Mesendoderm (in vitro differentiated cells): Measurements from ENCODE around the gene SLC5A6.

Source experiments
- DNase-seq: peaks from one replicate; pipeline ENCODE4 v3.0.0; 2013
- H2AK5ac ChIP-seq: 2 replicates; pipeline ENCODE4 v1.6.1; 2013; ENCODE audit warnings: low read length, inconsistent platforms
- H2BK120ac ChIP-seq: 2 replicates; pipeline ENCODE4 v1.6.1; 2013; ENCODE audit warnings: low read depth, mild to moderate bottlenecking, low read length, moderate library complexity, mixed read lengths
- H2BK15ac ChIP-seq: replicated peaks from 2 replicates; pipeline ENCODE4 v1.6.1; 2013; ENCODE audit warnings: low read depth, mild to moderate bottlenecking, moderate library complexity
- H2BK5ac ChIP-seq: 2 replicates; pipeline ENCODE4 v1.6.1; 2013; ENCODE audit warnings: low read length, inconsistent platforms
- H3K18ac ChIP-seq: 2 replicates; pipeline ENCODE4 v1.6.1; 2013; ENCODE audit warnings: mild to moderate bottlenecking, low read length, mixed read lengths
- H3K23ac ChIP-seq: one replicate; pipeline ENCODE4 v1.6.1; 2013; ENCODE audit warnings: low read length
- H3K27ac ChIP-seq: 2 replicates; pipeline ENCODE4 v1.5.1; 2013; ENCODE audit warnings: low read depth, mild to moderate bottlenecking, inconsistent platforms, low read length, moderate library complexity
- H3K27me3 ChIP-seq: 2 replicates; pipeline ENCODE4 v1.6.1; 2013; ENCODE audit warnings: low read length, control low read depth, mild to moderate bottlenecking, inconsistent platforms; ENCODE audit not compliant: insufficient read depth, poor library complexity
- H3K36me3 ChIP-seq: 2 replicates; pipeline ENCODE4 v1.6.1; 2013; ENCODE audit warnings: low read length, inconsistent platforms; ENCODE audit not compliant: control insufficient read depth, insufficient read depth
- H3K4ac ChIP-seq: one replicate; pipeline ENCODE4 v1.6.1; 2013; ENCODE audit warnings: low read depth, mild to moderate bottlenecking, low read length, moderate library complexity
- H3K4me1 ChIP-seq: 2 replicates; pipeline ENCODE4 v1.6.1; 2013; ENCODE audit warnings: low read depth, low read length, inconsistent platforms; ENCODE audit not compliant: control insufficient read depth
- H3K4me2 ChIP-seq: 2 replicates; pipeline ENCODE4 v1.6.1; 2013; ENCODE audit warnings: low read length
- H3K4me3 ChIP-seq: 2 replicates; pipeline ENCODE4 v1.5.1; 2013; ENCODE audit warnings: mild to moderate bottlenecking, low read length
- H3K56ac ChIP-seq: one replicate; pipeline ENCODE4 v1.6.1; 2013; ENCODE audit warnings: low read length
- H3K79me1 ChIP-seq: 2 replicates; pipeline ENCODE4 v1.6.1; 2013; ENCODE audit warnings: low read length, inconsistent platforms
- H3K79me2 ChIP-seq: 2 replicates; pipeline ENCODE4 v1.6.1; 2013; ENCODE audit warnings: mild to moderate bottlenecking, low read length; ENCODE audit not compliant: control insufficient read depth, insufficient read depth
- H3K9ac ChIP-seq: 2 replicates; pipeline ENCODE4 v1.6.1; 2013; ENCODE audit warnings: low read length, inconsistent platforms
- H4K5ac ChIP-seq: one replicate; pipeline ENCODE4 v1.6.1; 2013; ENCODE audit warnings: low read length
- H4K8ac ChIP-seq: one replicate; pipeline ENCODE4 v1.6.1; 2013; ENCODE audit warnings: low read depth, mild to moderate bottlenecking, control low read depth, low read length, moderate library complexity
- WGBS: extraction: QIAGEN DNeasy Blood & Tissue Kit; methylation state at CpG from one replicate; pipeline ENCODE4 v1.1.7; 2013; ENCODE audit warnings: low lambda C conversion rate, missing lambda C conversion rate; ENCODE audit not compliant: insufficient coverage; ENCODE audit errors: extremely low coverage; 5-methylcytosine and 5-hydroxymethylcytosine counted together

Gene SLC5A6

DNA sequence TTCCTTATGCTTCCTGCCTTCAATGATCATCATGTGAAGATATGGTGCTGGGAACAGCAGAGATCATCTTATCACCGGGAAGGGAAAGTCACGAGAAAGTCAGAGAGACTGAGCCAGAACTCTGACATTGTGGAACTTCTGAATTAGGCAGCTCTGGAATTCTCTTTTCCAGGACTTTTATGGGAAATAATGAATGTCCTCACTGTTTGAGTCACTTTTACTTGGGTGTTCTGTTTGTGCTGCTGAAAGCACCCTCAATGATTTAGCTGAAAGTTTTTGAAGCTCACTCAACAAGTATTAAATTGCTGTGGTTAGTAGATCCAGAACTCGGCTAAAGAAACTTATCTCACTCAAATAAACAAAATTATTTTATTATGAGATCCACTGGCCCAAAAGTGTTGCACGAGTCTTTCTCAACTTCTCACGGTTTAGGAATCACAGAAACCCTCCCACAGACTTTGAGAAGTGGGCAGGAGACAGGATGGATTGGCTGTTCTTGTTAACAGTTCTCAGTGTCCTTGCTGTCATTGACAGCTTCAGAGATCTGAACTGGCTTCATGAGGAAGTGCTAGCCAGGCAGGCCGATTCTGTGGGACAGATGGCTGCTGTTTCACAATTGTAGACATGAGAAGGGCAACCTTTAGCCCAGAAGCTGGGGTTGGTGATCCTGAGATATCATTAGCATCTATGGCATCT lies 26.6 kb downstream of the SLC5A6 start:
- Histone ChIP-seq H3K4me3 (no peak overlapping the region), H3K27ac (no peak overlapping the region)
- WGBS, result no CpG with 5 or more reads among the region's 6 CpGs

DNA sequence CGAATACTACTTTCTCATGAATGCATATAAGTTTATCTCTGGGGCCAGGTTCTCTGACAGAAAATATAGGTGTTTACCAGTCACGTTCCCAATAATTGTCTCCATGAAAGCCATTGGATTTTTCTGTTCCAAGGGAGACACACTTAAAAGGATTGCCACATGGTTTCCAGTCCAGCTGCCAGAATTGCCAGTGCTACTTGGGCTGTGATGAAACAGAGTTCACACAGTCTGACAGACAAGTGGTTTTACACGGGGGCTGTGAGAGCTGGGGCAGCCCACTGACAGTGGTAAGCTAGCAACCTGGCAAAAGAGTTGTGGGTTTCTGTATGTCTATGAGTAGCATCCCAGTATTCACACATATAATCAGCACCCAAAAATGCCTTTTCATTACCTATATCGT lies 28.0 kb downstream of the SLC5A6 start:
- no peak overlapping the region for H3K27ac ChIP-seq
- DNase-seq, result no peak
- no peak overlapping the region for H2BK15ac ChIP-seq
- H3K4me3 ChIP-seq, result no peak overlapping the region
- H3K36me3 ChIP-seq, result no peaks in the 10 kb centered on the region
- no peak overlapping the region for H3K4me2 ChIP-seq
- H3K18ac ChIP-seq, result no peak overlapping the region
- no peak overlapping the region for H2BK5ac ChIP-seq
- H3K79me1 ChIP-seq, result no peaks in the 10 kb centered on the region
- no peak overlapping the region for H4K5ac ChIP-seq
- no peak overlapping the region for H2BK120ac ChIP-seq
- H3K27me3 ChIP-seq, result no peaks in the 10 kb centered on the region
- H3K4me1 ChIP-seq, result no peaks in the 10 kb centered on the region
- H3K23ac ChIP-seq, result no peak overlapping the region
- H3K9ac ChIP-seq, result no peak overlapping the region
- no CpG with 5 or more reads among the region's 4 CpGs for WGBS
- no peak overlapping the region for H4K8ac ChIP-seq
- H3K4ac ChIP-seq, result no peak overlapping the region
- H2AK5ac ChIP-seq, result no peak overlapping the region
- no peak overlapping the region for H3K56ac ChIP-seq
- H3K79me2 ChIP-seq, result no peaks in the 10 kb centered on the region

More for the DNA sequence above, 26.6 kb downstream of the SLC5A6 start:
- H3K79me1 ChIP-seq, result no peaks in the 10 kb centered on the region
- no peaks in the 10 kb centered on the region for H3K36me3 ChIP-seq
- no peak overlapping the region for H3K4me2 ChIP-seq
- no peak for DNase-seq
- H3K4me1 ChIP-seq, result no peaks in the 10 kb centered on the region
- H3K56ac ChIP-seq, result no peak overlapping the region
- no peak overlapping the region for H2BK120ac ChIP-seq
- no peak overlapping the region for H2BK5ac ChIP-seq
- no peak overlapping the region for H4K8ac ChIP-seq
- H3K4ac ChIP-seq, result no peak overlapping the region
- no peak overlapping the region for H3K9ac ChIP-seq
- no peaks in the 10 kb centered on the region for H3K79me2 ChIP-seq
- H3K23ac ChIP-seq, result no peak overlapping the region
- H3K27me3 ChIP-seq, result no peaks in the 10 kb centered on the region
- no peak overlapping the region for H3K18ac ChIP-seq
- no peak overlapping the region for H4K5ac ChIP-seq
- no peak overlapping the region for H2AK5ac ChIP-seq
- H2BK15ac ChIP-seq, result no peak overlapping the region

DNA sequence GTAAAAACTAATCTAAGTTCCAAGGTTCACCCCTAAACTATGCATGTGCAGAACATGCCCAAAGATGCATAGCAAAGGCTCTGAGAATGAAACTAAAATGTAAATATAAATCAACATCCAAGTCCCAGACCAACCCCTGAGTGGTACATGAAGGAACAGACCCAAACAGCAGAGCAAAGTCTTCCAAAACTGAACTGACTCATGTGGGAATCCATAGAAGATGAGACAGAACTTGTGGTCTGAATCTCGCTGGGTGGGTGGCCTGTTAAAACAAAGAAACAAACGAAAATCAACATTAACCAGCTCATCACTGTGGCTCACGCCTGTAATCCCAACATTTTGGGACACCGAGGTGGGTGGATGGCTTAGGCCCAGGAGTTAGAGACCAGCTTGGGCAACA lies 29.7 kb downstream of the SLC5A6 start:
- Histone ChIP-seq H3K36me3 (no peaks in the 10 kb centered on the region), H2BK120ac (no peak overlapping the region), H2BK5ac (no peak overlapping the region), H3K23ac (no peak overlapping the region), H3K79me2 (no peaks in the 10 kb centered on the region), H4K5ac (no peak overlapping the region), H3K27me3 (no peaks in the 10 kb centered on the region), H3K4ac (no peak overlapping the region), H3K27ac (no peak overlapping the region), H4K8ac (no peak overlapping the region), H3K4me2 (no peak overlapping the region), H3K56ac (no peak overlapping the region), H2AK5ac (no peak overlapping the region), H3K4me3 (no peak overlapping the region), H3K79me1 (no peaks in the 10 kb centered on the region), H3K9ac (no peak overlapping the region), H3K18ac (no peak overlapping the region), H3K4me1 (no peaks in the 10 kb centered on the region), H2BK15ac (no peak overlapping the region)
- WGBS, result no CpG with 5 or more reads among the region's 4 CpGs
- DNase-seq, result no peak

DNA sequence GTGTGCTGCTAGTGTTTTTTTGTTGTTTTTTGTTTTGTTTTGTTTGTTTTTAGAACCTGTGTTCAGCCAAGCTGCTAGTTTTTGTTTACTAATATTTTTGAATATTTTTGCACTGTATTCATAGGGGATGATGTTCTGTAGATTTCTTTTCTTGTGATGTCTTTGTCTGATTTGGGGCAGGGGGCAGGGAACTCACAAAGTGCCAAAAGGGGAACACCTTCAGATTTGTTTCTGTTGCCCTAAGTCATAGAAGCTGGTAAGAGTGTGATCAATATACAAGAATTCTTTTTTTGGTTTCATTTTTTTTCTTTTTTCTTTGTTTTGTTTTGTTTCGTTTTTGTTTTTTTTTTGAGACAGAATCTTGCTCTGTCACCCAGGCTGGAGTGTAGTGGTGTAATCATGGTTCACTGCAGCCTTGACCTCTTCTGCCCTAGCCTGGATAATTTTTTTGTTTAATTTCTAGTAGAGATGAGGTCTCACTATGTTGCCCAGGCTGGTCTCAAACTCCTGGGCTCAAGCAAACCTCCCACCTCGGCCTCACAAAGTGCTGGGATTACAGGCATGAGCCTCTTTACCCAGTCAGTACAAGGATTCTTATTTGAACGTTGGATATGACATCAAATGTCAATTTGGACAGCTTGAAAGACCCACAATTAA lies 32.6 kb downstream of the SLC5A6 start:
- H3K27me3 ChIP-seq, result no peaks in the 10 kb centered on the region
- H3K18ac ChIP-seq, result no peak overlapping the region
- H3K4me1 ChIP-seq, result no peaks in the 10 kb centered on the region
- H3K4me2 ChIP-seq, result no peak overlapping the region
- no peak overlapping the region for H4K5ac ChIP-seq
- H3K9ac ChIP-seq, result no peak overlapping the region
- no peak overlapping the region for H2AK5ac ChIP-seq
- H3K79me2 ChIP-seq, result no peaks in the 10 kb centered on the region
- no peaks in the 10 kb centered on the region for H3K36me3 ChIP-seq
- no peak overlapping the region for H4K8ac ChIP-seq
- no peak for DNase-seq
- no peak overlapping the region for H2BK5ac ChIP-seq
- no peak overlapping the region for H3K27ac ChIP-seq
- H3K79me1 ChIP-seq, result no peaks in the 10 kb centered on the region
- no peak overlapping the region for H3K4ac ChIP-seq
- H2BK15ac ChIP-seq, result no peak overlapping the region
- no peak overlapping the region for H3K23ac ChIP-seq
- WGBS, result no CpG with 5 or more reads among the region's 3 CpGs
- no peak overlapping the region for H3K4me3 ChIP-seq
- H3K56ac ChIP-seq, result no peak overlapping the region
- no peak overlapping the region for H2BK120ac ChIP-seq

DNA sequence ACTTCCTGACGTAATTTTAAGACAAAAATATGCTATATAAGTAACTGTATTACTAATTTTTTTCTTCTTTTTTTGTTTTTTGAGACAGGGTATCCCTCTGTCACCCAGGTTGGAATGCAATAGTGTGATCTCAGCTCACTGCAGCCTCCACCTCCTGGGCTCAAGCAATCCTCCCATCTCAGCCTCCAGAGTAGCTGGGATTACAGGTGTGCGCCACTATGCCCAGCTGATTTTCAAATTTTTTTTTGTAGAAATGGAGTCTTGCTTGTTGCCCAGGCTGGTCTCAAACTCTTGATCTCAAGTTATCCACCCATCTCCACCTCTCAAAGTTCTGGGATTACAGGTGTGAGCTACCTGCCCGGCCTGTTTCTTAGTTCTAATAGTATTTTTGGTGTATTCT lies 33.6 kb downstream of the SLC5A6 start:
- no peak overlapping the region for H3K9ac ChIP-seq
- no peaks in the 10 kb centered on the region for H3K79me1 ChIP-seq
- H2BK5ac ChIP-seq, result no peak overlapping the region
- no peak overlapping the region for H4K5ac ChIP-seq
- H2AK5ac ChIP-seq, result no peak overlapping the region
- H3K18ac ChIP-seq, result no peak overlapping the region
- no peaks in the 10 kb centered on the region for H3K79me2 ChIP-seq
- H3K36me3 ChIP-seq, result no peaks in the 10 kb centered on the region
- H2BK15ac ChIP-seq, result no peak overlapping the region
- no peak overlapping the region for H3K27ac ChIP-seq
- H3K27me3 ChIP-seq, result no peaks in the 10 kb centered on the region
- H2BK120ac ChIP-seq, result no peak overlapping the region
- H3K4ac ChIP-seq, result no peak overlapping the region
- H4K8ac ChIP-seq, result no peak overlapping the region
- no peak overlapping the region for H3K56ac ChIP-seq
- no peaks in the 10 kb centered on the region for H3K4me1 ChIP-seq
- no peak overlapping the region for H3K4me2 ChIP-seq
- H3K4me3 ChIP-seq, result no peak overlapping the region
- no CpG with 5 or more reads among the region's 3 CpGs for WGBS
- no peak for DNase-seq
- no peak overlapping the region for H3K23ac ChIP-seq
